Stimulated activated CD4-positive, alpha-beta T cell treated with anti-CD3 and anti-CD28 coated beads, Interleukin-4, amount 100 ng/mL, for 48 hours (primary cell): ENCODE data around the gene IGLON5.
A peak's percentile ranks its signal among the peaks of the same experiment; 100 is the strongest.

Experiments used
- DNase-seq, 2 donors: peaks; one replicate each; pipeline ENCODE4 v3.0.0-alpha.2; 2020; ENCODE audit warnings: low read depth in 2 of 2

Gene IGLON5

GRCh38 chr19:51311351-51312257, at the start of gene IGLON5:
Gene IGLON5 (plus strand): TSS chr19:51311644. CDS start chr19:51311848, 204 bp downstream.
- DNase-seq, result no peak

- no peak for DNase-seq
Measured at GRCh38 chr19:51263808-51264207, 47.6 kb upstream of the IGLON5 start.

- DNase-seq, result no peak
Measured at GRCh38 chr19:51271067-51271466, 40.4 kb upstream of the IGLON5 start.

GRCh38 chr19:51272183-51272810, 39.1 kb upstream of the IGLON5 start:
- peak in 1 of 2 donors; percentile 6 for DNase-seq

- DNase-seq, result no peak
Measured at GRCh38 chr19:51274049-51274770, 37.2 kb upstream of the IGLON5 start.

- no peak for DNase-seq
Measured at GRCh38 chr19:51277112-51277511, 34.3 kb upstream of the IGLON5 start.

GRCh38 chr19:51282335-51282734, 29.1 kb upstream of the IGLON5 start:
- DNase-seq, result no peak

GRCh38 chr19:51285682-51286081, 25.8 kb upstream of the IGLON5 start:
- no peak for DNase-seq

GRCh38 chr19:51289635-51290034, 21.8 kb upstream of the IGLON5 start:
- no peak for DNase-seq

GRCh38 chr19:51292971-51293370, 18.5 kb upstream of the IGLON5 start:
- DNase-seq, result no peak

GRCh38 chr19:51293571-51294210, 17.8 kb upstream of the IGLON5 start:
- no peak for DNase-seq

- no peak for DNase-seq
Measured at GRCh38 chr19:51294211-51294976, 17.1 kb upstream of the IGLON5 start.

- DNase-seq, result no peak
Measured at GRCh38 chr19:51294977-51295375, 16.5 kb upstream of the IGLON5 start.

GRCh38 chr19:51295382-51296126, 15.9 kb upstream of the IGLON5 start:
- DNase-seq, result no peak

- no peak for DNase-seq
Measured at GRCh38 chr19:51296336-51297093, 14.9 kb upstream of the IGLON5 start.

GRCh38 chr19:51297406-51297805, 14.0 kb upstream of the IGLON5 start:
- DNase-seq, result no peak

- no peak for DNase-seq
Measured at GRCh38 chr19:51301266-51301665, 10.2 kb upstream of the IGLON5 start.

- no peak for DNase-seq
Measured at GRCh38 chr19:51305479-51305878, 6.0 kb upstream of the IGLON5 start.

GRCh38 chr19:51316688-51317087, 5.2 kb downstream of the IGLON5 start:
- DNase-seq, result no peak

GRCh38 chr19:51317376-51317775, 5.9 kb downstream of the IGLON5 start:
- DNase-seq, result no peak
